ENCODE results near the gene GLS. TPM values are rescaled to one million over a fixed set of nuclear protein-coding genes. Genes with fewer than 3 reads are reported as not detected.

GLS gene
- total and polyA plus RNA-seq, 2 of the 13 experiments (the other 11 are each of a cell fraction or from before 2014, with no cell fraction given) = 78.6 to 183 TPM

- TF ChIP-seq CREBL2 (CRISPR knock-in tag; IDR thresholded peaks at IDR 0.05; ENCODE audit: borderline replicate concordance) = peak; percentile 91
- no peak for TF ChIP-seq ZNF337 (CRISPR knock-in tag; IDR thresholded peaks at IDR 0.05; ENCODE audit: borderline replicate concordance, low read depth)
- peak; percentile 54 for TF ChIP-seq CEBPG (CRISPR knock-in tag; IDR thresholded peaks at IDR 0.05)
- peak; percentile 95; the same call in 1 of the 2 replicates for TF ChIP-seq IRF1 (CRISPR knock-in tag; IDR thresholded peaks at IDR 0.05; ENCODE audit: low read depth)
- peak; percentile 96 for TF ChIP-seq TGIF2 (CRISPR knock-in tag; IDR thresholded peaks at IDR 0.05)
- peak; percentile 100 for TF ChIP-seq SAP130 (CRISPR knock-in tag; IDR thresholded peaks at IDR 0.05; ENCODE audit: low read depth)
- peak; percentile 99; the same call in 1 of the 2 replicates for TF ChIP-seq SP140L (CRISPR knock-in tag; IDR thresholded peaks at IDR 0.05; ENCODE audit: borderline replicate concordance)
- peak; percentile 93 for TF ChIP-seq U2AF1 (optimal IDR thresholded peaks at IDR 0.05; ENCODE audit: low read depth, low read length)
- peak; percentile 89; the same call in 1 of the 2 replicates for TF ChIP-seq NFKBIZ (CRISPR knock-in tag; IDR thresholded peaks at IDR 0.05)
- TF ChIP-seq HIVEP1 (CRISPR knock-in tag; IDR thresholded peaks at IDR 0.05) = peak; percentile 99
- TF ChIP-seq ZNF512B (CRISPR knock-in tag; IDR thresholded peaks at IDR 0.05; ENCODE audit: borderline replicate concordance) = no peak
- no peak for TF ChIP-seq ZC3H4 (CRISPR knock-in tag; IDR thresholded peaks at IDR 0.05; ENCODE audit: borderline replicate concordance)
- TF ChIP-seq RXRB (CRISPR knock-in tag; IDR thresholded peaks at IDR 0.05; ENCODE audit: borderline replicate concordance) = peak; percentile 78
- peak; percentile 96 for TF ChIP-seq SNAI1 (CRISPR knock-in tag; IDR thresholded peaks at IDR 0.05; ENCODE audit: borderline replicate concordance)
- TF ChIP-seq ATF4 (CRISPR knock-in tag; IDR thresholded peaks at IDR 0.05) = peak in 1 of 2 experiments; percentile 89; a peak in 2 of 4 replicates
- no peak; the same call in 1 of the 2 replicates for TF ChIP-seq PRDM4 (CRISPR knock-in tag; IDR thresholded peaks at IDR 0.05; ENCODE audit: borderline replicate concordance)
- no peak for TF ChIP-seq FOXA1 (IDR thresholded peaks at IDR 0.05)
- TF ChIP-seq FOXA1 (CRISPR knock-in tag; IDR thresholded peaks at IDR 0.05) = peak; percentile 90
- TF ChIP-seq ZFY (CRISPR knock-in tag; IDR thresholded peaks at IDR 0.05) = peak; percentile 84
- 0 out of 2 replicates have a peak, but pooled peaks have one; percentile 50 for TF ChIP-seq KLF13 (CRISPR knock-in tag; IDR thresholded peaks at IDR 0.05)
- TF ChIP-seq IRX3 (CRISPR knock-in tag; IDR thresholded peaks at IDR 0.05; ENCODE audit: borderline replicate concordance, low read depth) = peak; percentile 94; the same call in 1 of the 2 replicates
- 0 out of 2 replicates have a peak, but pooled peaks have one; percentile 1 for TF ChIP-seq ZNF296 (CRISPR knock-in tag; conservative IDR thresholded peaks at IDR 0.05)
- TF ChIP-seq ZNF720 (CRISPR knock-in tag; IDR thresholded peaks at IDR 0.05) = peak; percentile 49; the same call in 1 of the 2 replicates
Observed at GRCh38 chr2:191013932-191014652, 133.5 kb downstream of the GLS start, which contains the start of gene STAT1 (continued).

All from HepG2 (cell line).